SK-N-MC (cell line): ENCODE data around the gene COL18A1.

ENCODE experiments used
- EZH2 ChIP-seq: fragments of 200-600 bp; sonication (generic); IDR thresholded peaks from one replicate; pipeline ENCODE4 v1.6.1; 2017; ENCODE audit warnings: antibody characterized with exemption
- POLR2AphosphoS5 ChIP-seq: IDR thresholded peaks from 2 replicates; pipeline ENCODE4 v1.6.1; 2012; ENCODE audit warnings: mild to moderate bottlenecking, low read depth, low read length, borderline replicate concordance

DNA sequence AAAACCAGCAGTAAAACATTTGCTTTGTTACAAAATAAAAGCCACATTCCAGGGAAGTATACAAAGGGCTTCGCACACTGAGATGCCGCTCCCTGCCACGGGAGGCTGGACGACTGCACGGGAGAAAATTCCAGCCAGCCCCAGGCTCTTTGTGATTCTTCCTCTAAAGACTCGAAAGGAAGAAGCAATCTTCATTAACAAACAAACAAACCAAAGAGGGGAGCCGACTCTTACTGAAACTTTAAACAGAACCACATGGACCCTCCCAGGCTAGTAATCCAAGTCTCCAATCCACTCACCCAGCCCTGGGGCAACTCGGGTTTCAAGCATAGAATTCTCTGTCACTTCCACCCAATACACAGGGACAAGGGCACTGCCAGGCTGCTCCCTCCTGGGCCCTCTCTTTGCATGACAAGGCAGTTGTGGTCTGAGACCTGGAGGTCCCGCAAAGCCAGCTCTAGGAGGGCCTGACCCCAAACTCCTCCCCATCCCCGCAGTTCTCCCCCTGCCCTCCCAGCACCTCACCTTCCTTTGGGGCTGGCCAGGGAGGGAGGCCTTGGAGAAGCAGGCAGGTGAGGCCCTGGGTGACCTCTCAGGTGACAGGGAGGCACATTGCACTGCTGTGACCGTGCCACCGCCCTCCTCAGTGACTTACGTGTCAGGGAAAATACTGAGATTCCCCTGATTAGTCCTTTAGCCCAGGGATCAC, 26.6 kb upstream of the COL18A1 start:
- TF ChIP-seq EZH2 (no peak), POLR2AphosphoS5 (no peak)
